ENCODE results near the gene STEAP3. TPM values are rescaled to one million over a fixed set of nuclear protein-coding genes. Genes with fewer than 3 reads are reported as not detected.

Gene STEAP3
- total RNA-seq, 1 donor from 2014 or later: 27.8 TPM

- DNase-seq (ENCODE audit: low read depth): no peak
- no peak for TF ChIP-seq CTCF (conservative IDR thresholded peaks at IDR 0.05; ENCODE audit: low read depth, low read length)
These were observed 6.1 kb downstream of the STEAP3 start for GRCh38 chr2:119229716-119230115.

GRCh38 chr2:119230219-119231185 lies 6.9 kb downstream of the STEAP3 start:
- no peak for TF ChIP-seq CTCF (conservative IDR thresholded peaks at IDR 0.05; ENCODE audit: low read depth, low read length)
- no peak overlapping the region for H3K4me3 ChIP-seq (ENCODE audit: low read depth, low read length)
- no peak for DNase-seq (ENCODE audit: low read depth)

More at GRCh38 chr2:119229716-119230115, 6.1 kb downstream of the STEAP3 start:
- H3K4me3 ChIP-seq (ENCODE audit: low read depth, low read length): no peak overlapping the region

GRCh38 chr2:119231975-119232665 lies 8.5 kb downstream of the STEAP3 start:
- H3K4me3 ChIP-seq (ENCODE audit: low read depth, low read length): no peak overlapping the region
- DNase-seq (ENCODE audit: low read depth): no peak
- TF ChIP-seq CTCF (conservative IDR thresholded peaks at IDR 0.05; ENCODE audit: low read depth, low read length): no peak

GRCh38 chr2:119232666-119232993 lies 9.0 kb downstream of the STEAP3 start:
- TF ChIP-seq CTCF (conservative IDR thresholded peaks at IDR 0.05; ENCODE audit: low read depth, low read length): no peak
- no peak overlapping the region for H3K4me3 ChIP-seq (ENCODE audit: low read depth, low read length)
- DNase-seq (ENCODE audit: low read depth): no peak

- H3K4me3 ChIP-seq (ENCODE audit: low read depth, low read length): no peak overlapping the region
- no peak for DNase-seq (ENCODE audit: low read depth)
- TF ChIP-seq CTCF (conservative IDR thresholded peaks at IDR 0.05; ENCODE audit: low read depth, low read length): no peak
These were observed 9.8 kb downstream of the STEAP3 start for GRCh38 chr2:119233326-119234020.

GRCh38 chr2:119234021-119235019 lies 10.7 kb downstream of the STEAP3 start:
- no peak overlapping the region for H3K4me3 ChIP-seq (ENCODE audit: low read depth, low read length)
- DNase-seq (ENCODE audit: low read depth): no peak
- TF ChIP-seq CTCF (conservative IDR thresholded peaks at IDR 0.05; ENCODE audit: low read depth, low read length): peak; percentile 60
